NCI-H524 (cell line): Measurements from ENCODE around the gene NUTM1.

Experiments used
- DNase-seq, 2 experiments: peaks; one replicate each; lab custom pipeline; 2025; lab: John Stamatoyannopoulos, UW

The NUTM1 gene

GRCh38 chr15:34342737-34343575 lies at the start of gene NUTM1, which contains the start of gene NOP10:
NUTM1 (plus strand) TSS chr15:34343315; CDS start chr15:34343697, 382 bp downstream.
NOP10 (minus strand) TSS chr15:34343136; CDS start chr15:34343073, 63 bp downstream.
- peak; percentile 91 to 94 for DNase-seq

GRCh38 chr15:34297059-34297458 lies 46.1 kb upstream of the NUTM1 start:
- DNase-seq: no peak

GRCh38 chr15:34301058-34301457 lies 42.1 kb upstream of the NUTM1 start:
- no peak for DNase-seq

GRCh38 chr15:34304613-34305012 lies 38.5 kb upstream of the NUTM1 start:
- DNase-seq: no peak

- DNase-seq: peak in 1 of 2 experiments; percentile 9
These were observed 31.6 kb upstream of the NUTM1 start for GRCh38 chr15:34311563-34311962.

- no peak for DNase-seq
These were observed 28.3 kb upstream of the NUTM1 start for GRCh38 chr15:34314491-34315490.

- DNase-seq: peak; percentile 67 to 90
These were observed 24.6 kb upstream of the NUTM1 start for GRCh38 chr15:34318277-34319079.

GRCh38 chr15:34323217-34323616 lies 19.9 kb upstream of the NUTM1 start:
- no peak for DNase-seq

GRCh38 chr15:34324933-34325332 lies 18.2 kb upstream of the NUTM1 start:
- DNase-seq: no peak

GRCh38 chr15:34325368-34325767 lies 17.7 kb upstream of the NUTM1 start:
- DNase-seq: no peak

- DNase-seq: no peak
These were observed 15.2 kb upstream of the NUTM1 start for GRCh38 chr15:34327906-34328305.

- DNase-seq: no peak
These were observed 14.1 kb upstream of the NUTM1 start for GRCh38 chr15:34329006-34329405.

GRCh38 chr15:34330279-34330678 lies 12.8 kb upstream of the NUTM1 start:
- no peak for DNase-seq

GRCh38 chr15:34331809-34332208 lies 11.3 kb upstream of the NUTM1 start:
- no peak for DNase-seq

GRCh38 chr15:34332553-34333120 lies 10.5 kb upstream of the NUTM1 start:
- no peak for DNase-seq

GRCh38 chr15:34334672-34335071 lies 8.4 kb upstream of the NUTM1 start:
- no peak for DNase-seq

- DNase-seq: no peak
These were observed 7.7 kb upstream of the NUTM1 start for GRCh38 chr15:34335176-34336032.

- no peak for DNase-seq
These were observed 6.7 kb upstream of the NUTM1 start for GRCh38 chr15:34336231-34336990.

- peak; percentile 22 to 46 for DNase-seq
These were observed 6.0 kb upstream of the NUTM1 start for GRCh38 chr15:34336991-34337556.
